DND-41 (cell line): ENCODE results near the gene SEC61B.

ENCODE experiments used
- ATAC-seq: fragments of 200-7000 bp; cut with Tn5 transposase; 3 replicates; pipeline ENCODE4 v1.9.1; 2021; ENCODE audit warnings: low read depth; ENCODE audit not compliant: insufficient read depth
- DNase-seq: peaks from one replicate; pipeline ENCODE4 v3.0.0-alpha.2; 2020
- H2AFZ ChIP-seq: 2 replicates; pipeline ENCODE4 v1.6.0; 2012; ENCODE audit warnings: low read depth, low read length
- H3K27ac ChIP-seq: 2 replicates; pipeline ENCODE4 v1.5.1; 2012; ENCODE audit warnings: low read length, inconsistent platforms
- H3K27me3 ChIP-seq: fragments of 200-600 bp; sonication (generic); 2 replicates; pipeline ENCODE4 v1.6.0; 2012; ENCODE audit warnings: low read length, mild to moderate bottlenecking, inconsistent platforms; ENCODE audit not compliant: insufficient read depth, poor library complexity
- H3K36me3 ChIP-seq: 2 replicates; pipeline ENCODE4 v1.5.1; 2012; ENCODE audit warnings: low read length, inconsistent platforms; ENCODE audit not compliant: insufficient read depth
- H3K4me1 ChIP-seq: 2 replicates; pipeline ENCODE4 v1.5.1; 2012; ENCODE audit warnings: mild to moderate bottlenecking, low read length; ENCODE audit not compliant: insufficient read depth
- H3K4me2 ChIP-seq: 2 replicates; pipeline ENCODE4 v1.6.0; 2012; ENCODE audit warnings: mild to moderate bottlenecking, moderate library complexity, low read length, inconsistent platforms; ENCODE audit not compliant: insufficient read depth
- H3K4me3 ChIP-seq, 2 experiments: fragments of 200-600 bp in 1 of 2; shearing (Covaris generic) in 1 of 2; 2 replicates each; pipeline ENCODE4 v1.5.1; 2012 to 2016; ENCODE audit warnings: inconsistent platforms in 2 of 2, low read length in 2 of 2, mild to moderate bottlenecking in 2 of 2, low read depth in 1 of 2, moderate library complexity in 1 of 2
- H3K79me2 ChIP-seq: 2 replicates; pipeline ENCODE4 v1.6.0; 2012; ENCODE audit warnings: low read length, inconsistent platforms; ENCODE audit not compliant: insufficient read depth
- H3K9ac ChIP-seq: 2 replicates; pipeline ENCODE4 v1.6.0; 2012; ENCODE audit warnings: low read depth, mild to moderate bottlenecking, inconsistent platforms, low read length, moderate library complexity
- H3K9me3 ChIP-seq: 2 replicates; pipeline ENCODE4 v1.5.1; 2012; ENCODE audit warnings: low read length, moderate library complexity, mild to moderate bottlenecking, inconsistent platforms; ENCODE audit not compliant: insufficient read depth, severe bottlenecking
- H4K20me1 ChIP-seq: 2 replicates; pipeline ENCODE4 v1.6.0; 2012; ENCODE audit warnings: low read length; ENCODE audit not compliant: insufficient read depth
- EZH2 ChIP-seq: IDR thresholded peaks from 3 replicates; pipeline ENCODE4 v1.6.1; 2012; ENCODE audit warnings: borderline replicate concordance, low read depth, mild to moderate bottlenecking, moderate library complexity, low read length, inconsistent platforms; ENCODE audit not compliant: severe bottlenecking
- TF ChIP-seq, protein P1 (sequence below): IDR thresholded peaks from 2 replicates; pipeline ENCODE4 v1.5.1; 2012; ENCODE audit warnings: borderline replicate concordance, low read length, moderate library complexity, mild to moderate bottlenecking; ENCODE audit not compliant: poor library complexity, severe bottlenecking; ENCODE audit errors: extremely low read depth

SEC61B gene

DNA sequence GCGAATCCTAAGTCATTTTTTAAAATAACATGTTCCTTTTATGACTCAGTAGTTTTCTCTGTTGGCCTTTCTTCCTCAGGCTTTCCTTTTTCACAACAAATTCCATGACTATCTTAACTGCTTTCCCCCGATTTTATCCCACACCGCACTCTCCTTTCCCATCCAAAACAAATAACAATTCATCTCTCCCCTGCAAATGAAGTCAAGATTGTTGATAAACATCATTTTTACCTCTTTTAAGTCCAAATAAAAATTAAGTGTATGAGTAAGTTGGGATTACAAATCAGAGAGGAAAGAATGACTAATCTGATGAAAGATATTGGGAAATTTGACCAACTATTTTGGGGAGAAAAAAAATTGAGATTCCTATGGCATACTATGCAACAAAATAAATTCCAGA, 47.3 kb downstream of the SEC61B start:
- Histone ChIP-seq H3K27me3 (no peaks in the 10 kb centered on the region), H2AFZ (no peak overlapping the region), H3K9me3 (no peaks in the 10 kb centered on the region), H3K27ac (no peak overlapping the region), H3K9ac (no peak overlapping the region), H3K36me3 (no peaks in the 10 kb centered on the region), H3K4me1 (peaks cover 7% of the 10 kb centered on the region; the same call in 1 of the 2 replicates), H3K4me3 (no peak overlapping the region), H4K20me1 (no peaks in the 10 kb centered on the region), H3K79me2 (no peaks in the 10 kb centered on the region), H3K4me2 (no peak overlapping the region)
- TF ChIP-seq, protein P1, sequence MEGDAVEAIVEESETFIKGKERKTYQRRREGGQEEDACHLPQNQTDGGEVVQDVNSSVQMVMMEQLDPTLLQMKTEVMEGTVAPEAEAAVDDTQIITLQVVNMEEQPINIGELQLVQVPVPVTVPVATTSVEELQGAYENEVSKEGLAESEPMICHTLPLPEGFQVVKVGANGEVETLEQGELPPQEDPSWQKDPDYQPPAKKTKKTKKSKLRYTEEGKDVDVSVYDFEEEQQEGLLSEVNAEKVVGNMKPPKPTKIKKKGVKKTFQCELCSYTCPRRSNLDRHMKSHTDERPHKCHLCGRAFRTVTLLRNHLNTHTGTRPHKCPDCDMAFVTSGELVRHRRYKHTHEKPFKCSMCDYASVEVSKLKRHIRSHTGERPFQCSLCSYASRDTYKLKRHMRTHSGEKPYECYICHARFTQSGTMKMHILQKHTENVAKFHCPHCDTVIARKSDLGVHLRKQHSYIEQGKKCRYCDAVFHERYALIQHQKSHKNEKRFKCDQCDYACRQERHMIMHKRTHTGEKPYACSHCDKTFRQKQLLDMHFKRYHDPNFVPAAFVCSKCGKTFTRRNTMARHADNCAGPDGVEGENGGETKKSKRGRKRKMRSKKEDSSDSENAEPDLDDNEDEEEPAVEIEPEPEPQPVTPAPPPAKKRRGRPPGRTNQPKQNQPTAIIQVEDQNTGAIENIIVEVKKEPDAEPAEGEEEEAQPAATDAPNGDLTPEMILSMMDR: no peak
- no peak for TF ChIP-seq EZH2
- DNase-seq (no peak), ATAC-seq (no peak)

DNA sequence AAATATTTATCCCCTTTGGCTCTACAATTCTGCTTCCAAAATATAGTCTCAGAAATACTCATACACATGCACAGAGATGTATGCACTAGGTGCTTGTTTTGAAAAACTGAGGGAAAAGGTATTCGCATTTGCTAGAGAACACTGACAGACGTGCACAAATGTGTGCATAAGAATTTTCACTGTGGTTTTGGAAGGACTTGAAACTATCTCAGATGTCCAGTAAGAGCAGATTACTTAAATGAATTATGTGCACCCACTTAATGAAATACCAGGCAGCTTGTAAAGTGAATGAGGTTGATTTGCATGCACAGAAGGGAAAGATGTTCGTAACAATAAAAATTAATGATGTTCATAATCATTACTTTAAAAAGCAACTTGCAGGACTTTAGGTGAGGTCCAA, 48.4 kb downstream of the SEC61B start:
- no peak overlapping the region for H3K9ac ChIP-seq
- H3K79me2 ChIP-seq: no peaks in the 10 kb centered on the region
- no peaks in the 10 kb centered on the region for H3K36me3 ChIP-seq
- H3K27ac ChIP-seq: no peak overlapping the region
- ATAC-seq (no peak), DNase-seq (no peak)
- no peaks in the 10 kb centered on the region for H3K27me3 ChIP-seq
- H3K9me3 ChIP-seq: no peaks in the 10 kb centered on the region
- H3K4me3 ChIP-seq: no peak overlapping the region
- H3K4me2 ChIP-seq: no peak overlapping the region
- no peak overlapping the region for H2AFZ ChIP-seq
- H4K20me1 ChIP-seq: no peaks in the 10 kb centered on the region
- peaks cover 7% of the 10 kb centered on the region; the same call in 1 of the 2 replicates for H3K4me1 ChIP-seq
- no peak for TF ChIP-seq EZH2
- TF ChIP-seq, protein P1: no peak

DNA sequence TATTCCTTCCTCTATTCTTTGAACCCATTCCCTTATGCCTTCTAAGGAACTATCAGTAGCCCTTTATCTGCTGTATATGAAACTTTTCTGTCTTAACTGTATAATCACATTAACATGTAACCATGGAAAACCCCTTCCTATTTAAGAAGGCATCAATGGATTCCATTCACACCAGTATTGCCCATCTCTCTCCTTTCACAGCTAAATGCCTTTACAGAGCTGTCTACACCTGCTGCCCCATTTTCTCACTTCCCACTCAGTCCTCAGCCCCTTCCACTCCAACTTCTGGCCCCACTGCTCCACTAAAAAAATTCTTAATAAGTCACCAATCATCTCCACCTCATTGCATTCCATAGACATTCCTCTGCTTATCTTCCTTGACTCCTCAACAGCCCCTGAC, 50.8 kb downstream of the SEC61B start:
- Histone ChIP-seq H3K4me3 (no peak overlapping the region), H3K27ac (no peak overlapping the region), H3K27me3 (no peaks in the 10 kb centered on the region), H4K20me1 (no peaks in the 10 kb centered on the region), H3K9me3 (no peaks in the 10 kb centered on the region), H3K4me2 (no peak overlapping the region), H2AFZ (no peak overlapping the region), H3K36me3 (no peaks in the 10 kb centered on the region), H3K4me1 (no peaks in the 10 kb centered on the region), H3K79me2 (no peaks in the 10 kb centered on the region), H3K9ac (no peak overlapping the region)
- ATAC-seq: no peak
- no peak for DNase-seq
- TF ChIP-seq, protein P1: no peak
- no peak for TF ChIP-seq EZH2

DNA sequence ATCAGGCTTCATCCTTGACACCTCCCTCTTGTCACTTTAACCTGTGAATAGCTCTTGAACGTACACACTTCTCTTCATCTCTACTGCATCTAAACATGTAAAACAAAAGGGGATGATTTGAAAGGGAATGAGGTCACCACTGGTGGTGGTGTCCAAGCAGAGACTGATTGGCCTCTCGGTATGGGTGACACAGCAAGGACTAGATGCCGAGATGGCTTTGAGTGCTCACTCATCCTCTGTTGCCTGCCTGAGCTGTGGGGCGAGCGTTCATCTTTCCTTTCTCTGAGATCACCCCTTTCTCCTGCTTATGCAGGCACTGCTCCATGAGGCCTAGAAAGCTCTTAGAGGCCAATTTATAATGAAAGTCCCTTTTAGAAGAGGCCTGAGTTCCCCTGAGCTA, 51.9 kb downstream of the SEC61B start:
- TF ChIP-seq, protein P1: no peak
- TF ChIP-seq EZH2: no peak
- Histone ChIP-seq H3K9me3 (no peaks in the 10 kb centered on the region), H2AFZ (no peak overlapping the region), H3K36me3 (no peaks in the 10 kb centered on the region), H3K4me1 (no peaks in the 10 kb centered on the region), H4K20me1 (no peaks in the 10 kb centered on the region), H3K27me3 (peaks cover 2% of the 10 kb centered on the region), H3K79me2 (no peaks in the 10 kb centered on the region), H3K9ac (no peak overlapping the region), H3K4me3 (no peak overlapping the region), H3K4me2 (no peak overlapping the region), H3K27ac (no peak overlapping the region)
- no peak for DNase-seq
- ATAC-seq: no peak
